HepG2 (cell line): ENCODE results near the gene NAP1L1. TPM values are rescaled to one million over a fixed set of nuclear protein-coding genes. Genes with fewer than 3 reads are reported as not detected.

Experiments used
- ATF2 ChIP-seq: sonication (generic); formaldehyde crosslinking; IDR thresholded peaks from 2 replicates; pipeline ENCODE4 v1.4.0; 2020; ENCODE audit warnings: missing genetic modification reagents
- BHLHE40 ChIP-seq: IDR thresholded peaks from 2 replicates; pipeline ENCODE4 v1.6.1; 2011; ENCODE audit warnings: low read length, improper control_type of control experiment
- CBX2 ChIP-seq, 2 experiments: fragments of 200-600 bp in 1 of 2; sonication (generic); formaldehyde crosslinking in 1 of 2; IDR thresholded peaks; 2 replicates each; pipeline versions ENCODE4 v1.7.0 to v1.8.1; 2018 to 2022; ENCODE audit warnings: low read depth in 2 of 2, low read length in 1 of 2, mild to moderate bottlenecking in 1 of 2, missing genetic modification reagents in 1 of 2
- CREB3 ChIP-seq: sonication (generic); formaldehyde crosslinking; IDR thresholded peaks from 2 replicates; pipeline ENCODE4 v1.5.0; 2020; ENCODE audit warnings: missing genetic modification reagents
- HDAC1 ChIP-seq: sonication (generic); formaldehyde crosslinking; IDR thresholded peaks from 2 replicates; pipeline ENCODE4 v1.5.1; 2020; ENCODE audit warnings: mild to moderate bottlenecking, missing genetic modification reagents
- IRF9 ChIP-seq: sonication (generic); formaldehyde crosslinking; IDR thresholded peaks from 2 replicates; pipeline ENCODE4 v1.8.0; 2022; ENCODE audit warnings: missing genetic modification reagents, mild to moderate bottlenecking, borderline replicate concordance
- MAX ChIP-seq: IDR thresholded peaks from 2 replicates; pipeline ENCODE4 v1.6.1; 2012; ENCODE audit warnings: inconsistent platforms
- MXI1 ChIP-seq: IDR thresholded peaks from 3 replicates; pipeline ENCODE4 v1.6.1; 2012; ENCODE audit warnings: low read depth, low read length, inconsistent platforms, borderline replicate concordance
- PHF21A ChIP-seq: sonication (generic); formaldehyde crosslinking; IDR thresholded peaks from 2 replicates; pipeline ENCODE4 v1.5.0; 2020; ENCODE audit warnings: mild to moderate bottlenecking, missing genetic modification reagents
- PTBP1 ChIP-seq: fragments of 200-400 bp; formaldehyde crosslinking; IDR thresholded peaks from 2 replicates; pipeline ENCODE4 v1.6.1; 2018; ENCODE audit warnings: low read length, low read depth; ENCODE audit not compliant: poor library complexity, severe bottlenecking
- RELA ChIP-seq: sonication (generic); formaldehyde crosslinking; IDR thresholded peaks from 2 replicates; pipeline ENCODE4 v1.4.0; 2020; ENCODE audit warnings: missing genetic modification reagents
- RNF2 ChIP-seq: fragments of 450-650 bp; conservative IDR thresholded peaks from 2 replicates; pipeline ENCODE4 v1.6.1; 2016; ENCODE audit warnings: low read depth
- SAP130 ChIP-seq: IDR thresholded peaks from 2 replicates; pipeline ENCODE4 v1.6.1; 2016; ENCODE audit warnings: low read depth
- SKI ChIP-seq: fragments of 450-650 bp; IDR thresholded peaks from one replicate; pipeline ENCODE4 v1.6.1; 2018; ENCODE audit warnings: mild to moderate bottlenecking; ENCODE audit not compliant: partially characterized antibody
- TCF12 ChIP-seq, 2 experiments: fragments of 450-650 bp in 1 of 2; sonication (generic) in 1 of 2; formaldehyde crosslinking in 1 of 2; IDR thresholded peaks; 2 replicates each; pipeline versions ENCODE4 v1.6.1 to v1.8.0; 2017 to 2022; ENCODE audit warnings: antibody characterized with exemption in 1 of 2, mild to moderate bottlenecking in 1 of 2, missing genetic modification reagents in 1 of 2, moderate library complexity in 1 of 2
- WIZ ChIP-seq: sonication (generic); formaldehyde crosslinking; IDR thresholded peaks from 2 replicates; pipeline ENCODE4 v1.5.1; 2020; ENCODE audit warnings: mild to moderate bottlenecking, missing genetic modification reagents
- ZFAT ChIP-seq: sonication (generic); formaldehyde crosslinking; conservative IDR thresholded peaks from 2 replicates; pipeline ENCODE4 v1.8.1; 2023; ENCODE audit warnings: missing genetic modification reagents, inconsistent platforms
- ZNF180 ChIP-seq: sonication (generic); formaldehyde crosslinking; IDR thresholded peaks from 2 replicates; pipeline ENCODE4 v1.4.0; 2020; ENCODE audit warnings: low read depth, missing genetic modification reagents, borderline replicate concordance
- ZNF207 ChIP-seq: fragments of 450-650 bp; IDR thresholded peaks from 2 replicates; pipeline ENCODE4 v1.6.1; 2016; ENCODE audit warnings: antibody characterized with exemption, borderline replicate concordance
- ZNF280B ChIP-seq: sonication (generic); formaldehyde crosslinking; IDR thresholded peaks from 2 replicates; pipeline ENCODE4 v1.5.0; 2020; ENCODE audit warnings: missing genetic modification reagents, mild to moderate bottlenecking, borderline replicate concordance
- ZNF501 ChIP-seq: sonication (generic); formaldehyde crosslinking; IDR thresholded peaks from 2 replicates; pipeline ENCODE4 v1.5.1; 2020; ENCODE audit warnings: mild to moderate bottlenecking, moderate library complexity, missing genetic modification reagents
- ZNF878 ChIP-seq: sonication (generic); formaldehyde crosslinking; IDR thresholded peaks from 2 replicates; pipeline ENCODE4 v1.8.1; 2023; ENCODE audit warnings: mild to moderate bottlenecking, missing genetic modification reagents, moderate library complexity
- ZSCAN5A ChIP-seq: sonication (generic); formaldehyde crosslinking; IDR thresholded peaks from 2 replicates; pipeline ENCODE4 v1.8.0; 2022; ENCODE audit warnings: mild to moderate bottlenecking, missing genetic modification reagents, borderline replicate concordance
- polyA plus RNA-seq, 8 experiments: library from polyadenylated mRNA; depleted of rRNA in 3 of 8; stranded (reverse) in 7 of 8; unstranded in 1 of 8; fragments of >200 nt; fragmentation: Illumina TruSeq in 4 of 8; extraction: Trizol in 4 of 8; gene quantifications; 2 replicates each; pipeline versions ENCODE4 v1.2.1 to v1.2.3, GENCODE V29; 2011 to 2016; ENCODE audit warnings: low read depth in 4 of 8, missing spikeins in 1 of 8, mixed read lengths in 1 of 8; ENCODE audit not compliant: insufficient read depth in 1 of 8
- total RNA-seq, 5 experiments: library from RNA; depleted of rRNA; stranded (reverse); fragments of >200 nt; fragmentation: Illumina TruSeq; extraction: Trizol; gene quantifications; 2 replicates each; pipeline ENCODE4 v1.2.3, GENCODE V29; 2016; ENCODE audit warnings: low read depth in 1 of 5

Gene NAP1L1
- total and polyA plus RNA-seq, 2 of the 13 experiments (the other 11 are each of a cell fraction or from before 2014, with no cell fraction given) = 207 to 309 TPM

GRCh38 chr12:76084863-76085519, 506 bp upstream of the NAP1L1 start (continued):
- TF ChIP-seq ZNF878 (CRISPR knock-in tag) (0 out of 2 replicates have a peak, but pooled peaks have one; percentile 10), PHF21A (CRISPR knock-in tag) (peak; percentile 24; the same call in 1 of the 2 replicates), ATF2 (no peak), HDAC1 (0 out of 2 replicates have a peak, but pooled peaks have one; percentile 37), ZNF207 (no peak), IRF9 (CRISPR knock-in tag) (0 out of 2 replicates have a peak, but pooled peaks have one; percentile 57), CREB3 (no peak), MXI1 (no peak; the same call in 2 of the 3 replicates), ZNF501 (CRISPR knock-in tag) (peak; percentile 87), WIZ (CRISPR knock-in tag) (peak; percentile 83; the same call in 1 of the 2 replicates), SAP130 (CRISPR knock-in tag) (peak; percentile 78), CBX2 (IDR thresholded peaks at IDR 0.05; ENCODE audit: low read depth, low read length) (no peak), CBX2 (CRISPR knock-in tag; IDR thresholded peaks at IDR 0.05; ENCODE audit: low read depth) (no peak), ZFAT (CRISPR knock-in tag) (no peak), BHLHE40 (no peak), PTBP1 (no peak), SKI (peak; percentile 57), TCF12 (IDR thresholded peaks at IDR 0.05) (no peak), TCF12 (CRISPR knock-in tag; IDR thresholded peaks at IDR 0.05) (no peak), RNF2 (no peak; the same call in 1 of the 2 replicates), MAX (peak; percentile 66), ZNF180 (CRISPR knock-in tag) (no peak), ZSCAN5A (CRISPR knock-in tag) (no peak), ZNF280B (CRISPR knock-in tag) (peak; percentile 4; the same call in 1 of the 2 replicates), RELA (CRISPR knock-in tag) (no peak)
